Measurements from ENCODE around the gene ADAM12. TPM values are rescaled to one million over a fixed set of nuclear protein-coding genes. Genes with fewer than 3 reads are reported as not detected.

Gene ADAM12
- total and polyA plus RNA-seq, 10 of the 15 experiments (the other 5 are each of a cell fraction or from before 2014, with no cell fraction given) = under 0.01 to 0.62 (median 0.04) TPM; not detected in 5

DNA sequence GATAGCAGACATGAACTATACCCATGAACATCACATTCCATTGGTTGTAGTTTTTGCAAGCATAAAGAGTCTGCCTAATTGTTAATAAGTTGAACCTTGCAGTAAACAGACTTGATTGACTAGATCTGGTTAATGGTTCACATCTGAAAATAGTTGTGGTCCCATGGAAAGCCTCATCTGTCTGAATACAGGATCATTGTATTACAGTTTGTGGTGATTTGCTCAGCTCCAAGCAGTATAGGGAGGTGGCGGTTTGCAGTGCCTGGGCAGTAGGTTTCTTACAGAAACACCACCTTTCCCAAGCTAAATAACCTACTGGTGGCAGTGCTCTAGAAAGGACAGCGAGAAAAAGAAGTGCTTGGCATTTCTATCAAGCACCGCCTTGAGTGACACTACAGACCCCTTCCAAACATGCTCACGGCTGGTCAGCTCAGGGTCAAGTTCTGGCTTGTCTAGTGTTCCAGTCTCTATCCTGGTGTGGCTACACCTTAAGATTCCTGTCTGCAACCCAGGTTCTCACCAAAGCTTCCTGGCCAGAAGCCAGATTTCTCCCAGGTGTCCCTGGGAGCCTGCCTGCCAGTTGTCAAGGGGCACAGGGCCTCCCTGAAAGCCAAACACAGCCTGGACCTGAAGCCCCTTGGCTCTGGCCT is 372.0 kb downstream of the ADAM12 start:
- H3K27ac ChIP-seq (ENCODE audit: control insufficient read depth, insufficient read depth) = no peak overlapping the region
- H3K4me1 ChIP-seq (ENCODE audit: control insufficient read depth, insufficient read depth, low read length) = no peaks in the 10 kb centered on the region; the same call in 1 of the 2 replicates
- H4K20me1 ChIP-seq (ENCODE audit: control insufficient read depth, insufficient read depth) = no peaks in the 10 kb centered on the region
- DNase-seq (ENCODE audit: low read depth, low spot score) (no peak), FAIRE-seq (no peak), ATAC-seq (no peak)
- ChIA-PET SMC1A (ENCODE audit: uncharacterized antibody, unreplicated experiment) (no interaction called here), CTCF (no interaction called here), RAD21 (ENCODE audit: unreplicated experiment) (no interaction called here), POLR2A (no interaction called here)
- H3K27me3 ChIP-seq (replicated peaks in 1 of 2; ENCODE audit: control insufficient read depth in 2 of 2, insufficient read depth in 2 of 2, low read length in 1 of 2) = no peaks in the 10 kb centered on the region
- no peak overlapping the region for H3K4me3 ChIP-seq
- no peak for TF ChIP-seq RAD21 (IDR thresholded peaks at IDR 0.05; ENCODE audit: insufficient read depth, low read depth, low read length)
- intact Hi-C loops (cut with micrococcal nuclease; ENCODE audit: unreplicated experiment) = no loop called here
- in situ Hi-C loops (cut with MboI) = no loop called here
- WGBS (ENCODE audit: insufficient coverage, insufficient replicate concordance, low lambda C conversion rate, missing lambda C conversion rate) = 49% methylated on average over 4 of the region's 4 CpGs
- H3K4me2 ChIP-seq (ENCODE audit: control insufficient read depth, insufficient read depth) = no peak overlapping the region
- no peaks in the 10 kb centered on the region for H3K9me3 ChIP-seq (replicated peaks; ENCODE audit: control insufficient read depth, insufficient read depth, low read length)
- no peak overlapping the region for H2AFZ ChIP-seq (ENCODE audit: control insufficient read depth, low read depth, low read length)
- no peaks in the 10 kb centered on the region for H3K36me3 ChIP-seq (ENCODE audit: control insufficient read depth in 2 of 2, insufficient read depth in 2 of 2, low read length in 1 of 2)
- H3K79me2 ChIP-seq (ENCODE audit: control insufficient read depth, insufficient read depth, low read length) = no peaks in the 10 kb centered on the region
- no peak overlapping the region for H3K9ac ChIP-seq (ENCODE audit: control insufficient read depth, insufficient read depth, low read length)
- no TSS peak for BruUV-seq (replicated peaks)

DNA sequence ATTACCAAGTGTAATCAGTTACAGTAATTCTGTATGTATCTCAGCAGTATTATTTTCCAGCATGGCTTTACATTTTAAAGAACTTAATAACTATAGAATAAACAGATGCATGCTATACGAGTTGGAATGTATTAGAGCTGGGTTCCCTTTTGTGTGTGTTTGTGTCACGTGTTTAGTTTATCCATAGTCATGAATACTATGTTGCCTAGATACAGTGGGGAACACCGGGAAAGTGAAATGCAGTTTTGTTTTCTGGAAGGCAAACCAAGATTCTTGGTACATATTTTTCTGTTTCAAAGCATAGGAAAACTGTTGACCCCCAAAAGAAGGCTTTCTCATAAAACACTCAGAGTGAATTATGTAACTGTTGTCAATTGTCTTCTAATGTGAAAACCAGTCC is 372.9 kb downstream of the ADAM12 start:
- TF ChIP-seq SMAD1 (IDR thresholded peaks at IDR 0.05; ENCODE audit: low read depth, partially characterized antibody) (no peak), RAD51 (IDR thresholded peaks at IDR 0.05) (no peak), YBX1 (IDR thresholded peaks at IDR 0.05) (no peak), KDM1A (IDR thresholded peaks at IDR 0.05; ENCODE audit: borderline replicate concordance) (no peak)
- TF ChIP-seq, protein P1, sequence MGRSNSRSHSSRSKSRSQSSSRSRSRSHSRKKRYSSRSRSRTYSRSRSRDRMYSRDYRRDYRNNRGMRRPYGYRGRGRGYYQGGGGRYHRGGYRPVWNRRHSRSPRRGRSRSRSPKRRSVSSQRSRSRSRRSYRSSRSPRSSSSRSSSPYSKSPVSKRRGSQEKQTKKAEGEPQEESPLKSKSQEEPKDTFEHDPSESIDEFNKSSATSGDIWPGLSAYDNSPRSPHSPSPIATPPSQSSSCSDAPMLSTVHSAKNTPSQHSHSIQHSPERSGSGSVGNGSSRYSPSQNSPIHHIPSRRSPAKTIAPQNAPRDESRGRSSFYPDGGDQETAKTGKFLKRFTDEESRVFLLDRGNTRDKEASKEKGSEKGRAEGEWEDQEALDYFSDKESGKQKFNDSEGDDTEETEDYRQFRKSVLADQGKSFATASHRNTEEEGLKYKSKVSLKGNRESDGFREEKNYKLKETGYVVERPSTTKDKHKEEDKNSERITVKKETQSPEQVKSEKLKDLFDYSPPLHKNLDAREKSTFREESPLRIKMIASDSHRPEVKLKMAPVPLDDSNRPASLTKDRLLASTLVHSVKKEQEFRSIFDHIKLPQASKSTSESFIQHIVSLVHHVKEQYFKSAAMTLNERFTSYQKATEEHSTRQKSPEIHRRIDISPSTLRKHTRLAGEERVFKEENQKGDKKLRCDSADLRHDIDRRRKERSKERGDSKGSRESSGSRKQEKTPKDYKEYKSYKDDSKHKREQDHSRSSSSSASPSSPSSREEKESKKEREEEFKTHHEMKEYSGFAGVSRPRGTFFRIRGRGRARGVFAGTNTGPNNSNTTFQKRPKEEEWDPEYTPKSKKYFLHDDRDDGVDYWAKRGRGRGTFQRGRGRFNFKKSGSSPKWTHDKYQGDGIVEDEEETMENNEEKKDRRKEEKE (IDR thresholded peaks at IDR 0.05) = no peak
- H3K4me3 ChIP-seq = no peak overlapping the region
- WGBS (ENCODE audit: insufficient coverage, insufficient replicate concordance, low lambda C conversion rate, missing lambda C conversion rate) = 13% methylated on average over 3 of the region's 3 CpGs
- ChIA-PET POLR2A (no interaction called here), SMC1A (ENCODE audit: uncharacterized antibody, unreplicated experiment) (no interaction called here), RAD21 (ENCODE audit: unreplicated experiment) (no interaction called here), CTCF (interaction anchor here (1.0 kb wide), 1 partner anchor 230 kb away, joined by 3 read pairs; no protein-coding TSS in a partner anchor)
- no peaks in the 10 kb centered on the region; the same call in 1 of the 2 replicates for H3K4me1 ChIP-seq (ENCODE audit: control insufficient read depth, insufficient read depth, low read length)
- no TSS peak for BruUV-seq (replicated peaks)
- H3K36me3 ChIP-seq (ENCODE audit: control insufficient read depth in 2 of 2, insufficient read depth in 2 of 2, low read length in 1 of 2) = no peaks in the 10 kb centered on the region
- no peak for DNase-seq (ENCODE audit: low read depth, low spot score)
- H4K20me1 ChIP-seq (ENCODE audit: control insufficient read depth, insufficient read depth) = no peaks in the 10 kb centered on the region
- no peaks in the 10 kb centered on the region for H3K27me3 ChIP-seq (replicated peaks in 1 of 2; ENCODE audit: control insufficient read depth in 2 of 2, insufficient read depth in 2 of 2, low read length in 1 of 2)
- H2AFZ ChIP-seq (ENCODE audit: control insufficient read depth, low read depth, low read length) = no peak overlapping the region
- intact Hi-C loops (cut with micrococcal nuclease; ENCODE audit: unreplicated experiment) (no loop called here), in situ Hi-C loops (cut with MboI) (no loop called here)
- no peak for FAIRE-seq
- no peak for ATAC-seq
- H3K9me3 ChIP-seq (replicated peaks; ENCODE audit: control insufficient read depth, insufficient read depth, low read length) = no peaks in the 10 kb centered on the region
- H3K27ac ChIP-seq (ENCODE audit: control insufficient read depth, insufficient read depth) = no peak overlapping the region
- H3K9ac ChIP-seq (ENCODE audit: control insufficient read depth, insufficient read depth, low read length) = no peak overlapping the region
- H3K4me2 ChIP-seq (ENCODE audit: control insufficient read depth, insufficient read depth) = no peak overlapping the region
- no peaks in the 10 kb centered on the region for H3K79me2 ChIP-seq (ENCODE audit: control insufficient read depth, insufficient read depth, low read length)

All from GM12878 (cell line).